HCT116 (cell line): ENCODE results near the gene PSRC1. TPM values are rescaled to one million over a fixed set of nuclear protein-coding genes. Genes with fewer than 3 reads are reported as not detected.

Experiments used
- ATAC-seq: fragments of 200-7000 bp; cut with Tn5 transposase; 2 replicates; pipeline ENCODE4 v1.9.1; 2020; ENCODE audit warnings: mild to moderate bottlenecking, moderate library complexity
- BruUV-seq: library from RNA; stranded (reverse); fragments of 400-500 nt; replicated peaks from 2 replicates; lab custom pipeline; 2021; lab: Mats Ljungman, UMichigan
- CTCF ChIA-PET: fragments of 300-600 bp; sonication (Branson Sonifier 250); formaldehyde crosslinking; loops from one replicate; lab custom pipeline; 2021; ENCODE audit warnings: antibody characterized with exemption; lab: Charles Lee
- POLR2A ChIA-PET: fragments of 300-600, 350-600 bp; sonication (Branson Sonifier 250); formaldehyde crosslinking; loops from one replicate; lab custom pipeline; 2021; ENCODE audit warnings: antibody characterized with exemption; lab: Charles Lee
- RAD21 ChIA-PET, 2 experiments: fragments of 300-600 bp; sonication (Branson Sonifier 250); formaldehyde crosslinking; loops; one replicate each; lab custom pipeline; 2023; ENCODE audit warnings: low total read pairs in 2 of 2; ENCODE audit not compliant: uncharacterized antibody in 2 of 2, unreplicated experiment in 2 of 2, low non-redundant PET in 1 of 2; lab: Charles Lee
- DNase-seq: peaks from one replicate; pipeline ENCODE4 v3.0.0-alpha.2; 2010; ENCODE audit warnings: low read depth, low spot score
- H2AFZ ChIP-seq: fragments of 200-600 bp; shearing (Covaris generic), sonication (generic); 2 replicates; pipeline ENCODE4 v1.6.1; 2017; ENCODE audit warnings: low read depth, mixed run types, mixed read lengths, antibody characterized with exemption, low read length; ENCODE audit not compliant: poor library complexity, severe bottlenecking
- H3K27ac ChIP-seq: 2 replicates; pipeline ENCODE4 v1.5.1; 2012; ENCODE audit warnings: low read depth, low read length
- H3K27me3 ChIP-seq: fragments of 200-600 bp; sonication (generic); 2 replicates; pipeline ENCODE4 v1.6.1; 2016; ENCODE audit warnings: mixed run types, low read length, mixed read lengths; ENCODE audit not compliant: insufficient read depth
- H3K36me3 ChIP-seq, 2 experiments: fragments of 200-500 bp in 1 of 2; fragments of 200-600 bp in 1 of 2; sonication (Bioruptor generic) in 1 of 2; sonication (generic) in 1 of 2; 2 replicates each; pipeline versions ENCODE4 v1.5.1 to v1.6.1; 2014 to 2016; ENCODE audit warnings: low read length in 2 of 2, inconsistent platforms in 1 of 2, mixed read lengths in 1 of 2, mixed run types in 1 of 2; ENCODE audit not compliant: insufficient read depth in 2 of 2, control insufficient read depth in 1 of 2
- H3K4me1 ChIP-seq, 2 experiments: fragments of 200-600 bp in 1 of 2; sonication (generic) in 1 of 2; 2 replicates each; pipeline versions ENCODE4 v1.5.1 to v1.6.1; 2012 to 2017; ENCODE audit warnings: low read length in 2 of 2, inconsistent platforms in 1 of 2, mild to moderate bottlenecking in 1 of 2, mixed read lengths in 1 of 2, mixed run types in 1 of 2, moderate library complexity in 1 of 2; ENCODE audit not compliant: insufficient read depth in 2 of 2, control insufficient read depth in 1 of 2
- H3K4me2 ChIP-seq: fragments of 200-600 bp; sonication (generic); 2 replicates; pipeline ENCODE4 v1.6.1; 2017; ENCODE audit warnings: mixed run types, low read length, mixed read lengths
- H3K4me3 ChIP-seq, 2 experiments: fragments of 200-600 bp in 1 of 2; sonication (generic) in 1 of 2; replicated peaks in 1 of 2; 2 replicates each; pipeline ENCODE4 v1.5.1; 2011 to 2016; ENCODE audit warnings: low read length in 2 of 2, control low read depth in 1 of 2, low read depth in 1 of 2, mild to moderate bottlenecking in 1 of 2, mixed read lengths in 1 of 2, mixed run types in 1 of 2
- H3K79me2 ChIP-seq: fragments of 200-600 bp; sonication (generic); 2 replicates; pipeline ENCODE4 v1.6.1; 2017; ENCODE audit warnings: mild to moderate bottlenecking, mixed run types, low read length, moderate library complexity, mixed read lengths; ENCODE audit not compliant: insufficient read depth
- H3K9ac ChIP-seq: fragments of 200-600 bp; sonication (generic); 2 replicates; pipeline ENCODE4 v1.6.1; 2016; ENCODE audit warnings: low read length, mixed read lengths
- H3K9me2 ChIP-seq: fragments of 200-600 bp; sonication (generic), shearing (Covaris generic); 2 replicates; pipeline ENCODE4 v1.6.1; 2017; ENCODE audit warnings: mixed run types, mild to moderate bottlenecking, moderate library complexity; ENCODE audit not compliant: insufficient read depth
- H3K9me3 ChIP-seq, 2 experiments: fragments of 200-500 bp in 1 of 2; fragments of 200-600 bp in 1 of 2; sonication (Bioruptor generic) in 1 of 2; sonication (generic) in 1 of 2; 2 replicates each; pipeline ENCODE4 v1.6.1; 2014 to 2017; ENCODE audit warnings: low read length in 2 of 2, mixed read lengths in 2 of 2, inconsistent platforms in 1 of 2, low read depth in 1 of 2, mild to moderate bottlenecking in 1 of 2, mixed run types in 1 of 2, moderate library complexity in 1 of 2; ENCODE audit not compliant: control insufficient read depth in 1 of 2, insufficient read depth in 1 of 2
- H4K20me1 ChIP-seq: fragments of 200-600 bp; sonication (generic), shearing (Covaris generic); 2 replicates; pipeline ENCODE4 v1.6.1; 2017; ENCODE audit warnings: mixed run types, mild to moderate bottlenecking, moderate library complexity; ENCODE audit not compliant: insufficient read depth
- CBX3 ChIP-seq: IDR thresholded peaks from 2 replicates; pipeline ENCODE4 v1.6.1; 2012; ENCODE audit warnings: low read depth
- CEBPB ChIP-seq: IDR thresholded peaks from 2 replicates; pipeline ENCODE4 v1.6.1; 2012; ENCODE audit warnings: low read depth
- EGR1 ChIP-seq: IDR thresholded peaks from 2 replicates; pipeline ENCODE4 v1.6.1; 2012; ENCODE audit warnings: low read depth
- EZH2phosphoT487 ChIP-seq: fragments of 200-600 bp; IDR thresholded peaks from 2 replicates; pipeline ENCODE4 v1.6.1; 2018; ENCODE audit warnings: antibody characterized with exemption, borderline replicate concordance
- JUND ChIP-seq: IDR thresholded peaks from 2 replicates; pipeline ENCODE4 v1.6.1; 2012
- POLR2A ChIP-seq: IDR thresholded peaks from 2 replicates; pipeline ENCODE4 v1.7.0; 2011; ENCODE audit warnings: borderline replicate concordance; ENCODE audit not compliant: insufficient read depth, insufficient read length; ENCODE audit errors: extremely low read depth
- POLR2AphosphoS5 ChIP-seq: IDR thresholded peaks from 2 replicates; pipeline ENCODE4 v1.6.1; 2011; ENCODE audit warnings: mild to moderate bottlenecking, low read depth, low read length, moderate library complexity
- SIN3A ChIP-seq: IDR thresholded peaks from 2 replicates; pipeline ENCODE4 v1.6.1; 2012; ENCODE audit warnings: low read depth
- SRF ChIP-seq: IDR thresholded peaks from 2 replicates; pipeline ENCODE4 v1.6.1; 2012; ENCODE audit warnings: low read depth
- TCF7L2 ChIP-seq: IDR thresholded peaks from 2 replicates; pipeline ENCODE4 v1.7.0; 2011; ENCODE audit warnings: borderline replicate concordance, inconsistent platforms; ENCODE audit not compliant: insufficient read depth, insufficient read length; ENCODE audit errors: extremely low read depth
- YY1 ChIP-seq: IDR thresholded peaks from 2 replicates; pipeline ENCODE4 v1.6.1; 2011; ENCODE audit warnings: low read length, low read depth, moderate library complexity, mild to moderate bottlenecking; ENCODE audit not compliant: insufficient replicate concordance; ENCODE audit errors: extremely low read depth
- ZFX ChIP-seq: fragments of 450-650 bp; IDR thresholded peaks from 2 replicates; pipeline ENCODE4 v1.6.1; 2017
- ZNF274 ChIP-seq: fragments of 200-500 bp; sonication (Bioruptor generic); IDR thresholded peaks from 2 replicates; pipeline ENCODE4 v1.6.1; 2014; ENCODE audit warnings: mild to moderate bottlenecking, low read depth, low read length, inconsistent platforms
- intact Hi-C: fragments of 100-400 bp; cut with micrococcal nuclease; formaldehyde crosslinking; loops from 2 replicates; pipeline ENCODE4 v1.10.0; 2022
- total RNA-seq: library from RNA; stranded (reverse); gene quantifications from one replicate; pipeline ENCODE4 v1.2.1, GENCODE V29; 2021; ENCODE audit not compliant: unreplicated experiment
- TF ChIP-seq, protein P1 (sequence below): IDR thresholded peaks from 2 replicates; pipeline ENCODE4 v1.6.1; 2012
- TF ChIP-seq, protein P2 (sequence below): IDR thresholded peaks from 2 replicates; pipeline ENCODE4 v1.6.1; 2012; ENCODE audit warnings: low read depth
- TF ChIP-seq, protein P3 (sequence below): IDR thresholded peaks from 2 replicates; pipeline ENCODE4 v1.6.1; 2011; ENCODE audit warnings: mild to moderate bottlenecking, low read length, moderate library complexity; ENCODE audit not compliant: insufficient replicate concordance; ENCODE audit errors: extremely low read depth

The PSRC1 gene
- total RNA-seq, 1 experiment from 2014 or later: 44.8 TPM

DNA sequence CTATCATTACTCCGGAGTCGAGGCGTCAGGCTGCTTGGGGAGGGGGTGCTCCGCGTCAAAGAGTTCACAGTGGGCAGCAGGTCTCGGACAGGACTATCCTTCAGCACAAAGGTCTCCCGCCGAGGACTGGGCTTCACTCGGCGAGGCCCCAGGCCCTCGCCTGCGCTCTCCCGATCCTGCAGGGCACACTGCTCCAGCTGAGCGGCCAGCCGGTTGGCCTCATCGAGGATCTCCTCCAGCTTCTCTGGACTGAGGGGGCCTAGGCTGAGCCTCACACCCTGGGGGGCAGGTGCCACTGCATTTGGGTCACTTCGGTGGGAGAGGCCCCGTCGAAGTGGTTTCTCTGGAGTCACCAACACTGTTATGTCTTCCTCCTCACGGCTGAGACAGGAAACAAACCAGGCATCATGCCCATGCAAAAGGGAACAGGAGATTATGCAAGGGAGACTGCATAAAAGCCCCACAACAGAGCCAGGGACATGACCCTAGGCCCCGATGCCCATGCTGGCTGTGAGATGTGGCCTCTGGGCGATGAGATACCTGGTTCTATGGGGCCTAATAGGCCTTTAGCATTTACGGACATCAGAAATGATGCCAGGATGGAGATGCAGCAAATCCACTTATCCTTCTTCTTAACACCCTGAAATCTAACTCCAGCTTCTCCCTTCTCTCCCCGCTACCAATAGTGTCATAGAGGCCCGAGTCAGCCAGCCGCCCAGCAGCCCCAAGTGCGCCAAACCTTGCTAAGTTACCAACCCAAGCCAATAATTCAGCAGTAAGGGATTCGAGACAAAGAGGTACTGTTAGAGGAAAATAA is 1.1 kb downstream of the PSRC1 start:
- TSS peak; percentile 60 for BruUV-seq
- intact Hi-C loops: no loop called here
- TF ChIP-seq POLR2AphosphoS5 (no peak), TCF7L2 (no peak), ZFX (no peak), EGR1 (no peak), SRF (no peak), ZNF274 (no peak), POLR2A (no peak), CEBPB (no peak), CBX3 (no peak), JUND (no peak), EZH2phosphoT487 (no peak), SIN3A (no peak), YY1 (no peak)
- TF ChIP-seq, protein P1, sequence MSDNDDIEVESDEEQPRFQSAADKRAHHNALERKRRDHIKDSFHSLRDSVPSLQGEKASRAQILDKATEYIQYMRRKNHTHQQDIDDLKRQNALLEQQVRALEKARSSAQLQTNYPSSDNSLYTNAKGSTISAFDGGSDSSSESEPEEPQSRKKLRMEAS: no peak
- TF ChIP-seq, protein P2, sequence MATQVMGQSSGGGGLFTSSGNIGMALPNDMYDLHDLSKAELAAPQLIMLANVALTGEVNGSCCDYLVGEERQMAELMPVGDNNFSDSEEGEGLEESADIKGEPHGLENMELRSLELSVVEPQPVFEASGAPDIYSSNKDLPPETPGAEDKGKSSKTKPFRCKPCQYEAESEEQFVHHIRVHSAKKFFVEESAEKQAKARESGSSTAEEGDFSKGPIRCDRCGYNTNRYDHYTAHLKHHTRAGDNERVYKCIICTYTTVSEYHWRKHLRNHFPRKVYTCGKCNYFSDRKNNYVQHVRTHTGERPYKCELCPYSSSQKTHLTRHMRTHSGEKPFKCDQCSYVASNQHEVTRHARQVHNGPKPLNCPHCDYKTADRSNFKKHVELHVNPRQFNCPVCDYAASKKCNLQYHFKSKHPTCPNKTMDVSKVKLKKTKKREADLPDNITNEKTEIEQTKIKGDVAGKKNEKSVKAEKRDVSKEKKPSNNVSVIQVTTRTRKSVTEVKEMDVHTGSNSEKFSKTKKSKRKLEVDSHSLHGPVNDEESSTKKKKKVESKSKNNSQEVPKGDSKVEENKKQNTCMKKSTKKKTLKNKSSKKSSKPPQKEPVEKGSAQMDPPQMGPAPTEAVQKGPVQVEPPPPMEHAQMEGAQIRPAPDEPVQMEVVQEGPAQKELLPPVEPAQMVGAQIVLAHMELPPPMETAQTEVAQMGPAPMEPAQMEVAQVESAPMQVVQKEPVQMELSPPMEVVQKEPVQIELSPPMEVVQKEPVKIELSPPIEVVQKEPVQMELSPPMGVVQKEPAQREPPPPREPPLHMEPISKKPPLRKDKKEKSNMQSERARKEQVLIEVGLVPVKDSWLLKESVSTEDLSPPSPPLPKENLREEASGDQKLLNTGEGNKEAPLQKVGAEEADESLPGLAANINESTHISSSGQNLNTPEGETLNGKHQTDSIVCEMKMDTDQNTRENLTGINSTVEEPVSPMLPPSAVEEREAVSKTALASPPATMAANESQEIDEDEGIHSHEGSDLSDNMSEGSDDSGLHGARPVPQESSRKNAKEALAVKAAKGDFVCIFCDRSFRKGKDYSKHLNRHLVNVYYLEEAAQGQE: no peak
- TF ChIP-seq, protein P3, sequence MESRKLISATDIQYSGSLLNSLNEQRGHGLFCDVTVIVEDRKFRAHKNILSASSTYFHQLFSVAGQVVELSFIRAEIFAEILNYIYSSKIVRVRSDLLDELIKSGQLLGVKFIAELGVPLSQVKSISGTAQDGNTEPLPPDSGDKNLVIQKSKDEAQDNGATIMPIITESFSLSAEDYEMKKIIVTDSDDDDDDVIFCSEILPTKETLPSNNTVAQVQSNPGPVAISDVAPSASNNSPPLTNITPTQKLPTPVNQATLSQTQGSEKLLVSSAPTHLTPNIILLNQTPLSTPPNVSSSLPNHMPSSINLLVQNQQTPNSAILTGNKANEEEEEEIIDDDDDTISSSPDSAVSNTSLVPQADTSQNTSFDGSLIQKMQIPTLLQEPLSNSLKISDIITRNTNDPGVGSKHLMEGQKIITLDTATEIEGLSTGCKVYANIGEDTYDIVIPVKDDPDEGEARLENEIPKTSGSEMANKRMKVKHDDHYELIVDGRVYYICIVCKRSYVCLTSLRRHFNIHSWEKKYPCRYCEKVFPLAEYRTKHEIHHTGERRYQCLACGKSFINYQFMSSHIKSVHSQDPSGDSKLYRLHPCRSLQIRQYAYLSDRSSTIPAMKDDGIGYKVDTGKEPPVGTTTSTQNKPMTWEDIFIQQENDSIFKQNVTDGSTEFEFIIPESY: no peak
- TF ChIP-seq, all 23 proteins: peak for 0
- Histone ChIP-seq H3K4me2 (peak overlapping the region; percentile 88), H3K36me3 (peaks cover 8 to 23% of the 10 kb centered on the region in 2 experiments; a peak in 2 of 4 replicates), H3K4me3 (peak overlapping the region; percentile 78 to 87), H2AFZ (no peak overlapping the region), H3K4me1 (peaks cover 12 to 26% of the 10 kb centered on the region in 2 experiments; a peak in 3 of 4 replicates), H3K9me2 (no peaks in the 10 kb centered on the region), H4K20me1 (no peaks in the 10 kb centered on the region), H3K9ac (peak overlapping the region; percentile 79), H3K27me3 (no peaks in the 10 kb centered on the region), H3K27ac (peak overlapping the region; percentile 80), H3K9me3 (no peaks in the 10 kb centered on the region), H3K79me2 (peaks cover 18% of the 10 kb centered on the region; the same call in 1 of the 2 replicates)
- ChIA-PET RAD21 (no interaction called here), CTCF (interaction anchor here (1.2 to 1.9 kb wide), 4 partner anchors 115 to 251 kb away, joined by 3 to 18 read pairs (median 4); no protein-coding TSS in a partner anchor), POLR2A (interaction anchor here (1.1 kb wide), 1 partner anchor 22 kb away, joined by 3 read pairs; no protein-coding TSS in a partner anchor)
- ATAC-seq (no peak), DNase-seq (no peak)
